ENCODE results near the gene GASK1A. TPM values are rescaled to one million over a fixed set of nuclear protein-coding genes. Genes with fewer than 3 reads are reported as not detected.
A peak's percentile ranks its signal among the peaks of the same experiment; 100 is the strongest.

GASK1A gene
- total and polyA plus RNA-seq, 7 donors, result 0.92 to 32.7 (median 8.1) TPM

- Histone ChIP-seq H3K27ac (peak overlapping the region; percentile 63 to 90 (median 88)), H3K4me1 (peaks cover 0 to 83% (median 60%) of the 10 kb centered on the region in 4 donors), H3K36me3 (no peaks in the 10 kb centered on the region), H3K4me3 (no peak overlapping the region), H3K27me3 (no peaks in the 10 kb centered on the region), H3K9me3 (no peaks in the 10 kb centered on the region)
- 84 to 93% methylated on average over 4 of the region's 4 CpGs for WGBS, 2 donors
- intact Hi-C loops (cut with DNase I), result loop anchor here (2.0 to 5.0 kb wide), 2 partner anchors 38 to 104 kb away; no protein-coding TSS in a partner anchor
- TF ChIP-seq, protein P1, sequence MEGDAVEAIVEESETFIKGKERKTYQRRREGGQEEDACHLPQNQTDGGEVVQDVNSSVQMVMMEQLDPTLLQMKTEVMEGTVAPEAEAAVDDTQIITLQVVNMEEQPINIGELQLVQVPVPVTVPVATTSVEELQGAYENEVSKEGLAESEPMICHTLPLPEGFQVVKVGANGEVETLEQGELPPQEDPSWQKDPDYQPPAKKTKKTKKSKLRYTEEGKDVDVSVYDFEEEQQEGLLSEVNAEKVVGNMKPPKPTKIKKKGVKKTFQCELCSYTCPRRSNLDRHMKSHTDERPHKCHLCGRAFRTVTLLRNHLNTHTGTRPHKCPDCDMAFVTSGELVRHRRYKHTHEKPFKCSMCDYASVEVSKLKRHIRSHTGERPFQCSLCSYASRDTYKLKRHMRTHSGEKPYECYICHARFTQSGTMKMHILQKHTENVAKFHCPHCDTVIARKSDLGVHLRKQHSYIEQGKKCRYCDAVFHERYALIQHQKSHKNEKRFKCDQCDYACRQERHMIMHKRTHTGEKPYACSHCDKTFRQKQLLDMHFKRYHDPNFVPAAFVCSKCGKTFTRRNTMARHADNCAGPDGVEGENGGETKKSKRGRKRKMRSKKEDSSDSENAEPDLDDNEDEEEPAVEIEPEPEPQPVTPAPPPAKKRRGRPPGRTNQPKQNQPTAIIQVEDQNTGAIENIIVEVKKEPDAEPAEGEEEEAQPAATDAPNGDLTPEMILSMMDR (IDR thresholded peaks at IDR 0.05), result no peak
- TF ChIP-seq POLR2A (IDR thresholded peaks at IDR 0.05) (no peak), POLR2AphosphoS5 (IDR thresholded peaks at IDR 0.05) (no peak), EP300 (IDR thresholded peaks at IDR 0.05) (no peak)
- no peak for DNase-seq
These were observed 21.3 kb downstream of the GASK1A start for GRCh38 chr3:43000387-43000786.

DNA sequence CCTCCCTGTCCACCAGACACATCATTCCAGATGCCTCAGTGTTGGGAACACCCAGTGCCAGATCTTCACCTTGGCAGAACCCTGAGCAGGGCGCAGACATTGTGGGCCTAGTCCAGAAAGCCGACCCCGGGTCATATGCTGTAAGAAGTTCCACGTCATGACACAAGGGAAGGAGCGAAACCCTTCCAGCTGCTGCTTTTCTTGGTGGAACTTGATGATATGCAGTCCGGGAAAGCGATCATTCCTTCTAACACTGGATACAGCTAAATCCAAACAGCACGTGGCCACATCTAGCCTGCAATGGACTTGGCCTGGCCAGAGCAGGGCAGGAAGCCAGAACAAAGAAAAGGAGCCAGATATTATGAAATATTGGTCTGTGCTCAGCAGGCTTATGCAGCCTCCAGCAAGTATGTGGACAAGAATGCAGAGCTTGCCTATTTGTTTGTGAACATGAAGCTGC lies 22.0 kb downstream of the GASK1A start:
- Histone ChIP-seq H3K4me3 (peak overlapping the region in 2 of 4 donors; percentile 16 to 23), H3K36me3 (no peaks in the 10 kb centered on the region), H3K9me3 (no peaks in the 10 kb centered on the region), H3K4me1 (peaks cover 0 to 78% (median 56%) of the 10 kb centered on the region in 4 donors), H3K27ac (peak overlapping the region; percentile 63 to 90 (median 88)), H3K27me3 (no peaks in the 10 kb centered on the region)
- intact Hi-C loops (cut with DNase I), result loop anchor here (2.0 to 5.0 kb wide), 2 partner anchors 39 to 104 kb away; no protein-coding TSS in a partner anchor
- TF ChIP-seq POLR2A (IDR thresholded peaks at IDR 0.05) (no peak), POLR2AphosphoS5 (IDR thresholded peaks at IDR 0.05) (peak; percentile 82 to 94 (median 86)), EP300 (IDR thresholded peaks at IDR 0.05) (peak; percentile 55 to 95 (median 90))
- WGBS, 2 donors, result 73 to 77% methylated on average over 8 of the region's 8 CpGs
- DNase-seq, result peak; percentile 97

DNA sequence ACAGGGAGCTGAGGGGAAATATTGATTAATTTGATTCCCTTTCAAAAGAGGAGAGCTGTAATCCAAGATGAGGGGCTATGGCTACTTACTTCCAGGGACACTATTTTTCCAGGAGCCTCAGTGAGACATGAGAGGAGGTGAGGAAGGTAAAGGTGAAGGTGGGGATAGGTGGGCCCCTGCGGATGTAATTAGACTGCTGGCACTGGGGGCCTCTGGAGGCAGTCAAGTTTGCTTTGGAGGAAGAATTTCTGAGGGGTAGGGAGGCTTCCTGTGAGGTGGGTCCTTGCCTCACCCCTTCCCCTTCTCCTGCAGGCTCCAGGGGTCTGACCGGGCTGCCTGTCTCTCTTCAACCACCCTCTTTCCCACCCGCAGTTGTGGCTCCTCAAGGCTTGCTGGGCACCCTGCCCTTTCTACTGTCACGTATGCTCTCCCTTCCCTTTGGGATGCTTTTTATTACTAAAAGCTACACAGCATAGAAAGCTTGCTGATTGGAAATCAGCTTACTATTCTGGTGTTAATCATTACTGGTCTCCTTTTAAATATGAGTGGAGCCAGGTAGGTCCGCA lies 22.5 kb downstream of the GASK1A start:
- Histone ChIP-seq H3K9me3 (no peaks in the 10 kb centered on the region), H3K4me1 (peaks cover 0 to 73% (median 54%) of the 10 kb centered on the region in 4 donors), H3K36me3 (no peaks in the 10 kb centered on the region), H3K27me3 (no peaks in the 10 kb centered on the region), H3K27ac (peak overlapping the region; percentile 63 to 90 (median 88)), H3K4me3 (peak overlapping the region in 2 of 4 donors; percentile 16 to 23)
- peak; percentile 63 for DNase-seq
- intact Hi-C loops (cut with DNase I), result loop anchor here (2.0 to 5.0 kb wide), 2 partner anchors 39 to 103 kb away; no protein-coding TSS in a partner anchor
- 75 to 81% methylated on average over 5 of the region's 5 CpGs for WGBS, 2 donors
- no peak for TF ChIP-seq POLR2AphosphoS5 (IDR thresholded peaks at IDR 0.05)
- no peak for TF ChIP-seq POLR2A (IDR thresholded peaks at IDR 0.05)

- TF ChIP-seq POLR2AphosphoS5 (IDR thresholded peaks at IDR 0.05) (no peak), POLR2A (IDR thresholded peaks at IDR 0.05) (no peak), EP300 (IDR thresholded peaks at IDR 0.05) (no peak)
- TF ChIP-seq, protein P1 (IDR thresholded peaks at IDR 0.05), result no peak
- intact Hi-C loops (cut with DNase I), result loop anchor here (5.0 kb wide), 1 partner anchor 42 kb away; no protein-coding TSS in a partner anchor
- H3K9me3 ChIP-seq, result no peaks in the 10 kb centered on the region
- peak overlapping the region in 1 of 4 donors; percentile 37 for H3K27ac ChIP-seq
- 82 to 87% methylated on average over 4 of the region's 4 CpGs for WGBS, 2 donors
- H3K27me3 ChIP-seq, result no peaks in the 10 kb centered on the region
- no peak overlapping the region for H3K4me3 ChIP-seq
- peaks cover 0 to 46% (median 40%) of the 10 kb centered on the region in 4 donors for H3K4me1 ChIP-seq
- no peak for DNase-seq
- H3K36me3 ChIP-seq, result no peaks in the 10 kb centered on the region
These were observed 25.2 kb downstream of the GASK1A start for GRCh38 chr3:43004282-43004681.

- Histone ChIP-seq H3K4me1 (peaks cover 0 to 37% (median 30%) of the 10 kb centered on the region in 4 donors), H3K27me3 (no peaks in the 10 kb centered on the region), H3K9me3 (no peaks in the 10 kb centered on the region), H3K27ac (no peak overlapping the region), H3K36me3 (no peaks in the 10 kb centered on the region), H3K4me3 (no peak overlapping the region)
- TF ChIP-seq POLR2AphosphoS5 (IDR thresholded peaks at IDR 0.05) (no peak), POLR2A (IDR thresholded peaks at IDR 0.05) (no peak), EP300 (IDR thresholded peaks at IDR 0.05) (no peak)
- TF ChIP-seq, protein P1 (IDR thresholded peaks at IDR 0.05), result no peak
- no peak for DNase-seq
- WGBS, 2 donors, result 88 to 90% methylated on average over 3 of the region's 3 CpGs
- intact Hi-C loops (cut with DNase I), result no loop called here
These were observed 26.1 kb downstream of the GASK1A start for GRCh38 chr3:43005253-43005652.

Data from sigmoid colon (tissue), 7 donors.